Esophagus muscularis mucosa (tissue), 4 donors: ENCODE data around the gene RUNX1. TPM values are rescaled to one million over a fixed set of nuclear protein-coding genes. Genes with fewer than 3 reads are reported as not detected.

Experiments
- DNase-seq: peaks from one replicate; pipeline ENCODE4 v3.0.0-alpha.2; 2017; ENCODE audit errors: extremely low spot score
- H3K27ac ChIP-seq, 4 donors: fragments of 200-600 bp; sonication (generic); replicated peaks in 1 of 4; 1 replicate in 3 of 4; 2 replicates in 1 of 4; pipeline ENCODE4 v1.5.1; 2016 to 2019; ENCODE audit warnings: mild to moderate bottlenecking in 1 of 4
- H3K27me3 ChIP-seq, 4 donors: fragments of 200-600 bp; sonication (generic); one replicate each; pipeline versions ENCODE4 v1.5.1 to v1.6.0; 2016 to 2019
- H3K36me3 ChIP-seq, 4 donors: fragments of 200-600 bp; sonication (generic); one replicate each; pipeline ENCODE4 v1.5.1; 2016 to 2019
- H3K4me1 ChIP-seq, 4 donors: fragments of 200-600 bp; sonication (generic); one replicate each; pipeline ENCODE4 v1.5.1; 2016 to 2019
- H3K4me3 ChIP-seq, 4 donors: fragments of 200-600 bp; sonication (generic); 1 replicate in 2 of 4; 2 replicates in 2 of 4; pipeline ENCODE4 v1.5.1; 2016 to 2019; ENCODE audit warnings: mild to moderate bottlenecking in 4 of 4, moderate library complexity in 1 of 4
- H3K9me3 ChIP-seq, 4 donors: fragments of 200-600 bp; sonication (generic); 1 replicate in 3 of 4; 2 replicates in 1 of 4; pipeline ENCODE4 v1.5.1; 2016 to 2019
- CTCF ChIP-seq, 3 experiments: fragments of 200-600 bp in 2 of 3; fragments of 450-650 bp in 1 of 3; sonication (generic) in 2 of 3; IDR thresholded peaks; one replicate each; pipeline ENCODE4 v1.5.1; 2017 to 2019; ENCODE audit warnings: antibody characterized with exemption in 3 of 3, mild to moderate bottlenecking in 2 of 3, moderate library complexity in 1 of 3
- EP300 ChIP-seq: sonication (generic); formaldehyde crosslinking; IDR thresholded peaks from one replicate; pipeline ENCODE4 v1.6.1; 2017; ENCODE audit warnings: antibody characterized with exemption
- POLR2A ChIP-seq: fragments of 450-650 bp; IDR thresholded peaks from one replicate; pipeline ENCODE4 v1.6.1; 2017; ENCODE audit warnings: antibody characterized with exemption, moderate library complexity, mild to moderate bottlenecking, low read depth
- POLR2AphosphoS5 ChIP-seq, 2 donors: sonication (generic); formaldehyde crosslinking; IDR thresholded peaks; one replicate each; pipeline ENCODE4 v1.6.1; 2017; ENCODE audit warnings: antibody characterized with exemption in 2 of 2
- WGBS: methylation state at CpG from one replicate; pipeline ENCODE4 v1.1.5; 2018; 5-methylcytosine and 5-hydroxymethylcytosine counted together
- intact Hi-C: fragments of 100-400 bp; cut with DNase I; formaldehyde crosslinking; loops from one replicate; pipeline ENCODE4 v1.15.1; 2023
- total RNA-seq, 4 donors: library from RNA; depleted of rRNA; stranded (reverse); fragments of >200 nt; gene quantifications; one replicate each; pipeline versions ENCODE4 v1.1.0 to v1.2.1, GENCODE V29; 2016

The RUNX1 gene
- total RNA-seq, 4 donors from 2014 or later, result 3.7 to 10.9 (median 5.6) TPM

GRCh38 chr21:34840693-34841092, 208.4 kb downstream of the RUNX1 start:
- Histone ChIP-seq H3K9me3 (no peaks in the 10 kb centered on the region), H3K27ac (no peak overlapping the region), H3K36me3 (no peaks in the 10 kb centered on the region), H3K27me3 (no peaks in the 10 kb centered on the region), H3K4me1 (peaks cover 0 to 21% (median 14%) of the 10 kb centered on the region in 4 donors), H3K4me3 (no peak overlapping the region)
- no peak for DNase-seq
- TF ChIP-seq EP300, result no peak
- no peak for TF ChIP-seq POLR2A
- no peak for TF ChIP-seq CTCF (IDR thresholded peaks at IDR 0.05)
- no peak for TF ChIP-seq POLR2AphosphoS5 (IDR thresholded peaks at IDR 0.05)
- WGBS, result 89% methylated on average over 4 of the region's 4 CpGs
- intact Hi-C loops, result no loop called here

- Histone ChIP-seq H3K9me3 (no peaks in the 10 kb centered on the region), H3K27ac (no peak overlapping the region), H3K36me3 (peaks cover 0 to 3% (median 0%) of the 10 kb centered on the region in 4 donors), H3K27me3 (no peaks in the 10 kb centered on the region), H3K4me3 (no peak overlapping the region), H3K4me1 (peaks cover 0 to 14% (median under 1%) of the 10 kb centered on the region in 4 donors)
- no peak for DNase-seq
- TF ChIP-seq CTCF (IDR thresholded peaks at IDR 0.05) (no peak), POLR2A (no peak), POLR2AphosphoS5 (IDR thresholded peaks at IDR 0.05) (no peak), EP300 (no peak)
- WGBS, result 87% methylated on average over 14 of the region's 14 CpGs
- intact Hi-C loops, result no loop called here
Measured at GRCh38 chr21:34838956-34839820, 209.9 kb downstream of the RUNX1 start.

DNA sequence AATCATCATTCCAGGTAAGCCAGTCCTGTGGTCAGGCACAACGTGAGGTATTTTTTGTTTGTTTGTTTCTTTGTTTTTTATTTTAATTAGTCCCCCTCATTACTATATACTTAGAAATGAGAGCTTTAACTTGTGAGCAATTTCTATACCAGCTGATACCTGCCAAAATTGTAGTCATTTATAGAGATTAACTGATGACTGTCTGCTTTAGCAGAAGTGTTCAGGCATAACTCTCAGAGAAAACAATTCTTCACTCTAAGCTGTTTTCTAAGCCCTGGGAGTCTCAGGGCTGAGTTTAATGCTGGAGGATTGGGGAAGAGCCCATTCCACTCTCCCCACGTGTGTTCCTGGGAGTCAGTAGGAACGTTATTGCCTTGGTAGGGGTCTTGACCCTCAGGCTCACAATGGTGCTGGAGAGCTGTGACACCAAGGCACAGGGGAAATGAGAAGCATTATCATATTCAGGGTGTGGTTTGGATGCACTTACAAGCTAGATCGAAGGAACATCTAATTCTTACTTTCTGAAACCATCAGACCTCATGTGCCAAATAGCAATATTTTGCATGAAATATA, 212.1 kb downstream of the RUNX1 start:
- TF ChIP-seq EP300 (no peak), POLR2AphosphoS5 (IDR thresholded peaks at IDR 0.05) (no peak), POLR2A (no peak), CTCF (IDR thresholded peaks at IDR 0.05) (no peak)
- peaks cover 0 to 3% (median 0%) of the 10 kb centered on the region in 4 donors for H3K36me3 ChIP-seq
- peaks cover 0 to 12% (median 0%) of the 10 kb centered on the region in 4 donors for H3K4me1 ChIP-seq
- 64% methylated on average over 4 of the region's 4 CpGs for WGBS
- DNase-seq, result no peak
- no peak overlapping the region for H3K27ac ChIP-seq
- no peak overlapping the region for H3K4me3 ChIP-seq
- intact Hi-C loops, result no loop called here
- no peaks in the 10 kb centered on the region for H3K9me3 ChIP-seq
- no peaks in the 10 kb centered on the region for H3K27me3 ChIP-seq

DNA sequence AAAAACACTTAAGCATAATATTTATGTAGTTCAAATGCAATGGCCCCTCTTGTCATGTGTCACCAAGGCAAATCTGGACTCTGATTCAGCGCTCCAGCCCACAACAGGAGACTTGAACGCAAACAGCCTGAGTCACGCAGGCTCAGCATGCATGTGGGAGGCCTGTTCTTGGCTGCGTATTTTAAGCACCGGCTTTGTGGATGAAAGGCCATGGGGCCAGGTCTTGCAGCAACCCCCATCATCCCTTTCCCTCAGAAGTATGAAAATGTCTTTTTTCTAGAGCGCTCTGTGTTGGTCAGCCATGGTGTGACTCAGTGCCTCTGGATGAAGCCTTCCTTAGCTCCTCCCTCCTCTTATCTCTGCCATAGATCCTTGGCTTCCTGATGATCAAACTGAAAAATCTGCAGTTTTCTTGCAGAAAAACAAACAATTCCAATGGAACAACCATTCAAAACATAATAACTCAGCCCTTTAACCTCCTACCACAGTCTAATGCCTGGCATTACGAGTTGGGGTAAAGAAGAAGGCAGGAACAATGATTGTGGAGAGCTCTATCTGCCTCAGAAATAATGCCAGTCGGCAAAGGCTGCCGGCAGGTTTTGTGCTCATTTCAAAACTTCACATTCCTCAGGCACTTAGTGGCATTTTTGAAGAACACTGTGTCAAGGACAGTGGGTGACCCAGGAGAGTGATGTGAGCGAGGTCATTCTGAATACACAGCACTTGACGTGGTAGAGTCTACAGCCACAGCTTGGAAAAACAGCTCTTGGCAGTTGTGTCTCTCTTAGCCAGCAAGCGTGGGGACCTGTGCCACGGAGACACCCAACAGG, 212.8 kb downstream of the RUNX1 start:
- peaks cover 0 to 3% (median 0%) of the 10 kb centered on the region in 4 donors for H3K36me3 ChIP-seq
- DNase-seq, result no peak
- peaks cover 0 to 12% (median 0%) of the 10 kb centered on the region in 4 donors for H3K4me1 ChIP-seq
- no peaks in the 10 kb centered on the region for H3K9me3 ChIP-seq
- no peak for TF ChIP-seq EP300
- TF ChIP-seq POLR2AphosphoS5 (IDR thresholded peaks at IDR 0.05), result no peak
- no peak for TF ChIP-seq CTCF (IDR thresholded peaks at IDR 0.05)
- TF ChIP-seq POLR2A, result no peak
- no peak overlapping the region for H3K4me3 ChIP-seq
- no peak overlapping the region for H3K27ac ChIP-seq
- intact Hi-C loops, result no loop called here
- no peaks in the 10 kb centered on the region for H3K27me3 ChIP-seq
- 90% methylated on average over 11 of the region's 13 CpGs for WGBS
